Omental fat pad (tissue), 4 donors: ENCODE data around the gene FMNL1. TPM values are rescaled to one million over a fixed set of nuclear protein-coding genes. Genes with fewer than 3 reads are reported as not detected.

ENCODE experiments used
- ATAC-seq: fragments of 150-250 bp; one replicate; pipeline ENCODE4 v1.9.1; 2016; ENCODE audit warnings: mild to moderate bottlenecking, moderate library complexity; ENCODE audit not compliant: low FRiP score
- DNase-seq: peaks from one replicate; pipeline ENCODE4 v3.0.0-alpha.2; 2019; ENCODE audit warnings: low spot score
- CTCF ChIP-seq, 3 donors: fragments of 450-650 bp; IDR thresholded peaks; one replicate each; pipeline ENCODE4 v1.5.1; 2016 to 2017; ENCODE audit warnings: antibody characterized with exemption in 3 of 3, mild to moderate bottlenecking in 3 of 3, moderate library complexity in 2 of 3
- total RNA-seq, 4 donors: library from RNA; depleted of rRNA; stranded (reverse); fragments of >200 nt; gene quantifications; one replicate each; pipeline ENCODE4 v1.1.0, GENCODE V29; 2016

FMNL1 gene
- total RNA-seq, 4 donors from 2014 or later = 19.7 to 56.4 (median 38.8) TPM

GRCh38 chr17:45253879-45254278 lies 32.2 kb downstream of the FMNL1 start:
- ATAC-seq (no peak), DNase-seq (no peak)
- no peak for TF ChIP-seq CTCF (IDR thresholded peaks at IDR 0.05)

DNA sequence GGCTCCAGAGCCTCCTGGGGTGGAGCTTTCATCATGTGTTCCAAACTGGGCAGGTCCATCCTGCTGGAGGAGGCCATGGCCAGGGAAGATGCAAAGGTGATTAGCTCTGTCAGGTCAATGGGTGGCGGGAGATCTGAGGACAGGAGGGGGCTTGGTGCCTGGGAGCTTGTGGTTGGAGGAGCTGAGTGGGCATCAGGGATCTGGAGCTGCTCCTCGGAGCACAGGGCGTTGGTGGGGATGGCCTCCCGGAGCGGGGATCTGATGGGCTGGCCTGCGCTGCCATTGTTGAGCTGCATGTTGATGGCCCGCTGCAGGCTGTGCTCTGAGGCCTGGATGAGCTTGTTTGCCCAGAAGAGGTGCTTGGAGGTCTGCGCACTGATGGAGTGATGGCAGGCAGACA lies 33.7 kb downstream of the FMNL1 start:
- no peak for TF ChIP-seq CTCF (IDR thresholded peaks at IDR 0.05)
- ATAC-seq (no peak), DNase-seq (no peak)

GRCh38 chr17:45256114-45256966 lies 34.7 kb downstream of the FMNL1 start:
- TF ChIP-seq CTCF (IDR thresholded peaks at IDR 0.05) = no peak
- no peak for ATAC-seq

DNA sequence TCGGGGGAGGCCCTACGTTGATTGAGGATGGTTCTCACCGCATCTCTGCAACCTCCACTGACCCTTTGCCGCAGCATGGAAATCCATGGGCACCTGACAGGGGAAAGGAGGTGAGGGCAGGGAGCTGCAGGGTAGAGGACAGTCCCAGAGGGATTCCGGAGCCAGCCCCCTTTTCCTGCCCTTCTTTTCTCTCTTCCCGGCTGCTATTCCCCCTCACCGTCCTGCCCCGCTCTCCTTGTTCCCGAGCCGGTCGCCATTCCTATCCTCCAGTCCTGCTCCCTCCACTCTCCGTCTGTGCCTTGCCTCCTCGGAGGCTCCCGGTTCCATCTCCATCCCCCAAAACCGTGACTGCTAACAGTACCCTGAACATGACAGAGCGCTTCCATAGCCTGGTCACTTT lies 35.4 kb downstream of the FMNL1 start:
- no peak for DNase-seq
- TF ChIP-seq CTCF (IDR thresholded peaks at IDR 0.05) = no peak
- no peak for ATAC-seq

More at GRCh38 chr17:45256114-45256966, 34.7 kb downstream of the FMNL1 start:
- DNase-seq = no peak

DNA sequence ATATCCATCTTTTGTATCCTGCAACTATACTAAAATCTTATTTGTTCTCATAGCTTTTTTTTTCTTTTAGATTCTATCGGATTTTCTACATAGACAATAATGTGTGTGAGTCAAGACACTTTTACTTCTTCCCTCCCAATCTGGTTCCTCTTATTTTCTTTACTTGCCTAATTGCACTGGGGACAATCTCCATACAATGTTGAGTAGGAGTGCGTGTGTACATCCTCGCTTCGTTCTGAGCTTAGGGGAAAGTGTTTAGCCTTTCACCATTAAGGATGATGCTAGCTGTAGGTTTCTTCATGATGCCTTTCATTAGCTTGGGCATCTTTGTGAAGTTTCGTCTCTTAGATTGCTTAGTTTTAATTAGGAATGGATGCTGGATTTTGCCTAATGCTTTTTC lies 37.3 kb downstream of the FMNL1 start:
- DNase-seq (no peak), ATAC-seq (no peak)
- TF ChIP-seq CTCF (IDR thresholded peaks at IDR 0.05) = no peak

DNA sequence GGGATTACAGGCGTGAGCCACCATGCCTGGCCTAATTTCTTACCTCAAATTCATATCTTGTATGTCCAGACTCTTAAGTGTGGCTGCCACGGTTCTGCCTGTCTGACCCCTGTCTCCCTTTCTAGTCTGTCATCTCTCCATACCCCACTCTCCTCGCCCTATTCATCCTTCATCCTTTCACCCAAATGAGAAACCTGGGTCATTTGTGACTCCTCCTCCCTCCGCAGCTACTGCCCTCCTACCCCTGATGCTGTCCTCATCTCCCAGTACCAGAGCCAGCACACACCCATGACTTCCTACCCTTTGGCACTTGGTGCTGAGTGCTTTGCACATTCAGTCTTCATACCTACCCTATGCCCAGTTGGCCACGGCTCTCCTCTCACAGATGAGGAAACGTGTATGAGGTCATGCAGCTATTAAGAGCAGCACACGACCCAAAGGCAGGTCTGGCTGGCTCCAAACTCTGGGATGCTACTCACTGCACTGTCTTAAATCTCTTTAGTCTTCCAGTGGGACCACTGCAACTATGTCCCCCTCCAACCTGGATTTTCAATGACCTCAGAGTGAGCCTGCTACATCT lies 38.6 kb downstream of the FMNL1 start:
- no peak for DNase-seq
- no peak for TF ChIP-seq CTCF (IDR thresholded peaks at IDR 0.05)
- no peak for ATAC-seq
